ENCODE results near the gene POLR3K.

DNA sequence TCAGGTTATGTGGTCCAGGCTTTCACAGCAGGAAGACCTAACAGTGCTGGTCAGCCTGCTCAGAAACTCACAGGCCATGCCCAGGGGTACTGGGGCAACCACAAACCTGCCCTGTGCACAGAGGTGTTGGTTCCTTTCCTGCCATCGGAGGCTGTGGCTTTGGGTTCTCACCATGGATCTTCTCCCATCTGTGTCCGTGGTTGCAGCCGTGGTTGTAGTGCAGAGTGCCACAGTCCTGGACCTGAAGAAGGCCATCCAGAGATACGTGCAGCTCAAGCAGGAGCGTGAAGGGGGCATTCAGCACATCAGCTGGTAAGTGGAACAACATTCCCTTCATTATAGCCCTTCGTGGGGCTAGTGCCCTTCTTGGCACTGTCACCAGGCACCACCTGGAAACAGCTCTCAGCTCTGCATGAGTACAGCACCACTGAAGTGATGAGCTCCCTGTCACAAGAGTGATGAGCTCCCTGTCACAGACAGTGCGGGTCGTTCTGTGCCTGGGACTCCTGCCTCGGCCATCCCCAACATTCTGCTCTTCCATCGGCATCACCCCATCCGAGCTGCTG, 2.2 kb upstream of the POLR3K start:
- TF ChIP-seq, protein P1, sequence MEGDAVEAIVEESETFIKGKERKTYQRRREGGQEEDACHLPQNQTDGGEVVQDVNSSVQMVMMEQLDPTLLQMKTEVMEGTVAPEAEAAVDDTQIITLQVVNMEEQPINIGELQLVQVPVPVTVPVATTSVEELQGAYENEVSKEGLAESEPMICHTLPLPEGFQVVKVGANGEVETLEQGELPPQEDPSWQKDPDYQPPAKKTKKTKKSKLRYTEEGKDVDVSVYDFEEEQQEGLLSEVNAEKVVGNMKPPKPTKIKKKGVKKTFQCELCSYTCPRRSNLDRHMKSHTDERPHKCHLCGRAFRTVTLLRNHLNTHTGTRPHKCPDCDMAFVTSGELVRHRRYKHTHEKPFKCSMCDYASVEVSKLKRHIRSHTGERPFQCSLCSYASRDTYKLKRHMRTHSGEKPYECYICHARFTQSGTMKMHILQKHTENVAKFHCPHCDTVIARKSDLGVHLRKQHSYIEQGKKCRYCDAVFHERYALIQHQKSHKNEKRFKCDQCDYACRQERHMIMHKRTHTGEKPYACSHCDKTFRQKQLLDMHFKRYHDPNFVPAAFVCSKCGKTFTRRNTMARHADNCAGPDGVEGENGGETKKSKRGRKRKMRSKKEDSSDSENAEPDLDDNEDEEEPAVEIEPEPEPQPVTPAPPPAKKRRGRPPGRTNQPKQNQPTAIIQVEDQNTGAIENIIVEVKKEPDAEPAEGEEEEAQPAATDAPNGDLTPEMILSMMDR (conservative IDR thresholded peaks at IDR 0.05; ENCODE audit: low read depth, low read length), result no peak
- TF ChIP-seq EZH2phosphoT487 (IDR thresholded peaks at IDR 0.05; ENCODE audit: borderline replicate concordance, low read length), result no peak

All from PC-3 (cell line).